Thoracic aorta (tissue), 2 donors: Measurements from ENCODE around the gene SLC19A3. TPM values are rescaled to one million over a fixed set of nuclear protein-coding genes. Genes with fewer than 3 reads are reported as not detected.

Experiments used
- ATAC-seq: fragments of 150-250 bp; one replicate; pipeline ENCODE4 v1.8.0; 2017; ENCODE audit warnings: low read depth; ENCODE audit not compliant: insufficient number of reproducible peaks, low FRiP score
- DNase-seq: peaks from one replicate; pipeline ENCODE4 v3.0.0-alpha.2; 2020; ENCODE audit warnings: low spot score
- H3K27ac ChIP-seq, 2 donors: fragments of 200-600 bp; sonication (generic); 1 replicate in 1 of 2; 2 replicates in 1 of 2; pipeline ENCODE4 v1.5.1; 2016; ENCODE audit warnings: mild to moderate bottlenecking in 2 of 2, moderate library complexity in 2 of 2
- H3K27me3 ChIP-seq: fragments of 200-600 bp; sonication (generic); replicated peaks from 2 replicates; pipeline ENCODE4 v1.6.0; 2016; ENCODE audit warnings: mild to moderate bottlenecking; ENCODE audit not compliant: insufficient read depth
- H3K36me3 ChIP-seq: fragments of 200-600 bp; sonication (generic); one replicate; pipeline ENCODE4 v1.5.1; 2016
- H3K4me1 ChIP-seq, 2 donors: fragments of 200-600 bp; sonication (generic); 1 replicate in 1 of 2; 2 replicates in 1 of 2; pipeline versions ENCODE4 v1.5.1 to v1.6.0; 2016; ENCODE audit warnings: low read depth in 2 of 2, mild to moderate bottlenecking in 1 of 2; ENCODE audit not compliant: control insufficient read depth in 1 of 2
- H3K4me3 ChIP-seq: fragments of 200-600 bp; sonication (generic); 2 replicates; pipeline ENCODE4 v1.5.1; 2016; ENCODE audit warnings: mild to moderate bottlenecking
- H3K9me3 ChIP-seq: fragments of 200-600 bp; sonication (generic); 2 replicates; pipeline ENCODE4 v1.5.1; 2016
- CTCF ChIP-seq: fragments of 200-600 bp; sonication (generic); IDR thresholded peaks from one replicate; pipeline ENCODE4 v1.5.1; 2019; ENCODE audit warnings: antibody characterized with exemption
- total RNA-seq, 2 donors: library from RNA; depleted of rRNA; stranded (reverse); fragments of >200 nt; gene quantifications; one replicate each; pipeline versions ENCODE4 v1.1.0 to v1.2.3, GENCODE V29; 2016

SLC19A3 gene
- total RNA-seq, 2 donors from 2014 or later, result 3.7 to 4.9 TPM

GRCh38 chr2:227661827-227662226, 56.0 kb downstream of the SLC19A3 start:
- no peak for TF ChIP-seq CTCF
- Histone ChIP-seq H3K4me3 (no peak overlapping the region), H3K36me3 (no peaks in the 10 kb centered on the region), H3K27me3 (no peaks in the 10 kb centered on the region), H3K4me1 (no peaks in the 10 kb centered on the region), H3K9me3 (no peaks in the 10 kb centered on the region), H3K27ac (no peak overlapping the region)
- ATAC-seq, result no peak
- no peak for DNase-seq

DNA sequence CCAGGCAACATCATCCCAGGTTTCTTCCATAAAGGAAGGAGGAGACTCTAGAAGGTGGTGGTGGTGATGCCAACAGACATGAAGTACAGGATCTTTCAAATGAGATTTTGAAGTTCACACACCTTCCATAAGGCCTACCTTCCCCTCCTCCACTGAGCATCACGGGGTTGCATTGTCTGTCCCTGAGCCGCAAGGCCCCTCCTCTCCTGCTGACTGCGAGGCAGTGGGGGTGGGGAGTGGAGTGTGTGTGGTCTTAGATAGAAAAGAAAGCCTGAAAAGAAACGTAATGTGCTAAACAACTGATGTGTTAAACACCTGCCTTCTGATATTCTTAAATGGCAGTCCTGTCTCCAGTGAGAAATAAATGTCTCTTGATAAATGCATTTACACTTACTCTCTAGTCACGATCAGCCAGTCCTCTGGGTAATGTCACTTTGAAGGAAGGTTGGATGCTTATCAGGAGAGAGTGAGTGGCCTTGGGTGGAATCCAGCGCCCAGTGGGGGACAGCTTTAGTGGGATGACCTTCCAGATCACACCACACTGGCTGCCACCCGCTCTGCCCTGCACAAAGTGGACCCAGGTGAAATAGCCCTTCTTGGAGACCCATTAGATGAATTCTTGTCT, 56.7 kb downstream of the SLC19A3 start:
- H3K27me3 ChIP-seq, result no peaks in the 10 kb centered on the region

DNA sequence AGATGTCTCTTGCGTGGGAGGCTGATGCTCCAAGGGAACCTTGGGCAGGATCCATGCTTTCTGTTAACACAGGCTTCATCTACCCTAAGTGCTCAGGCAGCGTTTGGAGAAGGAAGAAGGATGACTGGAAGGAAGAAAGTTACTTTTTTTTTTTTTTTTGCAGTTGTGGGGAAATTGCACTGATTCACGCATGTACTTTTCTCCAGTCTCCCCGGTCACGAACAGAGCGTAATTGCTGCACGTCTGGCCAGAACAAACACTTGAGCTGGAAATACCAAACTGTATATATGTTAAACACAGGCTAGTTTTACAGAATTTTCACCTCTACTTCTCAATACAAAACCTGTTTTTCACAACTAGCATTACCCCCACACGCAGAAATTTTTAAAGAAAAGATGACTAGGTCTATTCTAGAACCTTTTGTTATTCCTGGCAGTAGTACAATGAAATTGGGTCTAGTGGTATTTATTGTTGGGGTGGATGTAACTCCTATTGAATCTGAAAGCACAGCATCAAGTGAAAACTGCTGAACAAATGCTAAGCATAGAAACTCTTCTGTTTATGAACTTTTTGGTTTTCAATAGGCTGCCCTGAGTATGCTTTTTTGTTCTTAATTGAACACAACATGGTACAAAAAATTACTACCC, 60.5 kb downstream of the SLC19A3 start:
- ATAC-seq, result no peak
- Histone ChIP-seq H3K9me3 (no peaks in the 10 kb centered on the region), H3K27ac (no peak overlapping the region), H3K27me3 (no peaks in the 10 kb centered on the region), H3K36me3 (no peaks in the 10 kb centered on the region), H3K4me1 (no peaks in the 10 kb centered on the region), H3K4me3 (no peak overlapping the region)
- DNase-seq, result no peak
- TF ChIP-seq CTCF, result no peak

More for the DNA sequence above, 56.7 kb downstream of the SLC19A3 start:
- Histone ChIP-seq H3K4me1 (no peaks in the 10 kb centered on the region), H3K9me3 (no peaks in the 10 kb centered on the region), H3K4me3 (no peak overlapping the region), H3K27ac (no peak overlapping the region), H3K36me3 (no peaks in the 10 kb centered on the region)
- DNase-seq (no peak), ATAC-seq (no peak)
- no peak for TF ChIP-seq CTCF

GRCh38 chr2:227655454-227655853, 62.4 kb downstream of the SLC19A3 start:
- Histone ChIP-seq H3K36me3 (no peaks in the 10 kb centered on the region), H3K9me3 (no peaks in the 10 kb centered on the region), H3K27ac (no peak overlapping the region), H3K4me3 (no peak overlapping the region), H3K27me3 (no peaks in the 10 kb centered on the region), H3K4me1 (no peaks in the 10 kb centered on the region)
- no peak for ATAC-seq
- no peak for TF ChIP-seq CTCF
- DNase-seq, result no peak

- H3K27me3 ChIP-seq, result no peaks in the 10 kb centered on the region
- H3K27ac ChIP-seq, result no peak overlapping the region
- H3K4me1 ChIP-seq, result no peaks in the 10 kb centered on the region
- DNase-seq, result no peak
- H3K36me3 ChIP-seq, result no peaks in the 10 kb centered on the region
- ATAC-seq, result no peak
- H3K9me3 ChIP-seq, result no peaks in the 10 kb centered on the region
- TF ChIP-seq CTCF, result no peak
- no peak overlapping the region for H3K4me3 ChIP-seq
Measured at GRCh38 chr2:227654426-227654825, 63.4 kb downstream of the SLC19A3 start.
